ENCODE results near the gene RAMP3.
"Not testable (repeated sequence)": the region's sequence is repeated elsewhere in the genome, so short reads cannot be mapped to it uniquely, and the experiment has no call there.

RAMP3 gene

DNA sequence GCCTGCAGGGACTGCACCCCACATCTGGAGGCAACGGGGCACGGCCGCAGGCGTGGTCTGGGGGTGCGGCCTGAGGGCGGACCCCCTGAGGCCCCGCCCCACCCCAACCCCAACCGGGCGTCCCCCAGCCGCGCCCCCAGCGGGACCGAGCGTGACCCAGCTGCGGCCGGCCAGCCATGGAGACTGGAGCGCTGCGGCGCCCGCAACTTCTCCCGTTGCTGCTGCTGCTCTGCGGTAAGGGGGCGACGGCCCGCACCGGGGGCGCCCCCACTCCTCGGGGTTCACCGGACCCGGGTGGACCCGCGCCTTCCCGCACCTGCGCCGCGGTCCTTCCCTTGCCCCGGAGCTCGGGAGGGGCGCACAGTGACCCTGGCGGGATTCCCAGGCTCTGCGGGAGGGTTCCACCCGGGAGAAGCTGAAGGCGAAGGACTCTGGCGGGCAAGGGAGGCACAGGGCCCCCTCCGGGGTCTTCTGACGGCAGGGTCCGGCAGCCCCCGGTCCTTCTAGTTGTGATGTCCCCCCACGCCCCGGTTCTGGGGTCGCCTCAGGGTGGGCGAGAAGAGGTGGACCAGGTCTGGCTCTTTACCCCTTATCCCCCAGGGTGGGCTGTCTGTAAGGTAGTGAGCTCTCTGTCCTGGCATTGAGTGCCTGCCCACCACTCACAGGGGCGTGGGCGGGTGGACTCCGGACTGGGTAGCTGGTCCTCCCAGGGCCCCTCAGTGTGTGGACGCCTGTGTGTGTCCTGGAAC is at the start of gene RAMP3:
Gene RAMP3, plus strand, starts transcription at position 139 of the 749 bp plus-strand sequence. Its CDS starts 38 bp downstream, at position 177.
- DNase-seq, result peak; percentile 18

- DNase-seq, result no peak
Measured at GRCh38 chr7:45108863-45109262, 48.7 kb upstream of the RAMP3 start.

DNA sequence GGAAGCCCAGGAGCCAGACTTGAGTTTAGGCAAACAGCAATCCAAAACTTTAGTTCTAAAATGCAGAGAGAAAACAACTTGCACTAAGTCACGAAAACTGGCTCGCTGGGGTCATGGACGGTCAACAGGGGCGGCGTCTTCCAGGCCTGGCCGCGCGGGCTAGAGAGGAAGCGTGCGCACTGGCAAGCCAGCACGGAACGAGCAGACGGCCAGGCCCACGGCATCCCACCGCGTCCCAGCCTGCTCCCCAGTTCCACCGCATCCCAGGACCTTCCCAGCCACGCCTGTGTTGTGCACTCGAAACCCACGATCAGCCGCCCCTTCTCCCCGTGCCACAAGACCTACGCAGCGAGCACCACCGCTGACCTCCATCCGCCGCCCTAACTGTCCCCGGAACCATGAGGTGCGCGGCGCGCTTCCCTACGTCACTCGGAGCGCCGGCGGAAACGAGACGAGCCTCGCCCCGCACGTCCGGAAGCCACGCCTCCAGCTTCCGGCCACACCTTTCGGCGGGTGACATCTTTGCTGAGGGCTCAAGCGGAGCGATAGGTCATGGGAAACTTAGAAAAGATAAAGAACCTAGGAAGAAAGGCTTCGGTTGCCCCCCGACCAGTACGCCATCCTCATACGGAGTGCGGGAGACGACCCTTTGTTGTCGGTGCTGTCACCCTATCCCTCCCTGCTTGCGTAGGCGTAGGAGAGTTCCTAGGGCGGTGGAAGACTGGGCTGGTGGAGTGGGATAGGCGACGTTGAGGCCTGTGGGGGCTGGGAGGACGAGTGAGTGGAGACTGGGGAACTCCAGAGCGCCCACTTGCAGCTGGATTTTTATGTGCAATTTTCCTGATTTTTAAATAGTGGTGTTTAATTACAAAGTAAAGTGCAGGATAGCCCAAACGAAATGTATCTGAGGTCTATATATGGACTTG is 46.0 kb upstream of the RAMP3 start, which contains the start of gene TBRG4:
Gene TBRG4, minus strand, starts transcription at position 400 of the 926 bp plus-strand sequence. CDS start 2,460 bp downstream, outside the sequence.
- peak; percentile 96 for DNase-seq

DNA sequence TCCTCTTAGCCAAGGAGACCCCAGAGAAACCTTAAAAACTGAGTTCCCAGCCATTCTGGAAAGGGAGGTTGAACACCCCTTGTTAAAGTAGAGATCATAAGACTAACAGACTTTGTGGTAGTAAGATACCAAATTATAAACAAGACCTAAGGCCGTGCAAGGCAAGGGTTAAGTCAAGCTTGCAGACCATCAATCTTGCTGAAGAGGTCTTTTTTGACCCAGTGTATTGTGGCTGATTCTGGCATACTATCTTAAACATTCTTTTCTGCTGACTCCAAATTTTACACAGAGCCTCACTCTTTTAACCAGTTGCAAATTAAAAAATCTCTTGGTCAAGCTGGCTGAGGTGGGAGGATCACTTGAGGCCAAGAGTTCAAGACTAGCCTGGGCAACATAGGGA is 44.9 kb upstream of the RAMP3 start:
- no peak for DNase-seq

GRCh38 chr7:45114257-45114656 is 43.3 kb upstream of the RAMP3 start:
- not testable (repeated sequence) for DNase-seq

GRCh38 chr7:45114926-45115325 is 42.7 kb upstream of the RAMP3 start:
- DNase-seq, result no peak

DNA sequence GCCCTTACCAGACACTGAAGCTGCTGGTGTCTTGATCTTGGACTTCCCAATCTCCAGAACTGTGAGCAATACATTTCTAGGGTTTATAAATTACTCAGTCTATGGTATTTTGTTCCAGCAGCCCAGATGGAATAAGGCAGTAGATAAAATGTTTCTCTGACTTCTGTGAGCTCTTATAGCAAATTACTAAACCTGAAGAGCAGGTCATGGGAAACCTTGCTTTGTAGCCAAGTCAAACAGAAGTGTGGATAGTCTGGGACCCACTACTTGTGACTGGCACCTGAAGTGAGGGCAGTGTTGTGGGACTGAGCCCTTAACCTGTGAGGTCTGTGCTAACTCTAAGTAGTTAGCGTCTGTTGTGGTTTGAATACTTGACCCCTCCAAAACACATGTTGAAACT is 41.5 kb upstream of the RAMP3 start:
- DNase-seq, result no peak

DNA sequence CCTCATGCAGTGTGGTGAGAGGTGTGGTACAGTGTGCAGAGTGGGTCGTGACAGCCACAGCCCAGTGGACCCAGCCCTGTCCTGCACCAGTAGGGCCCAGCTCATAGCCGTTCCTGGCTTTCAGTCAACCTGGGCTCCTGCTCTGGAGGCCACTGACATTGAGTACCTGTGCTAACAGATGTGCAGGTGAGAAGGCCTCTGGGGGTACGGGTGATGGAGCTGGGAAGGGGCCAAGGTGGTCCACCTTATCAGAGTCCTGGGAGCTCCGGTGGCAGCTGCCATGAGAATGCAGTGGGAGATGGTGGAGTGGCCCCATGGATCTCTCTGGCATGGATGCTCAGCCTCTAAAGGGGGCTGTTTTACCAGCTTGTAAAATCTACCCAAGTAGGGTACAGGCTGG is 40.0 kb upstream of the RAMP3 start:
- no peak for DNase-seq

- DNase-seq, result no peak
Measured at GRCh38 chr7:45118292-45118691, 39.3 kb upstream of the RAMP3 start.

DNA sequence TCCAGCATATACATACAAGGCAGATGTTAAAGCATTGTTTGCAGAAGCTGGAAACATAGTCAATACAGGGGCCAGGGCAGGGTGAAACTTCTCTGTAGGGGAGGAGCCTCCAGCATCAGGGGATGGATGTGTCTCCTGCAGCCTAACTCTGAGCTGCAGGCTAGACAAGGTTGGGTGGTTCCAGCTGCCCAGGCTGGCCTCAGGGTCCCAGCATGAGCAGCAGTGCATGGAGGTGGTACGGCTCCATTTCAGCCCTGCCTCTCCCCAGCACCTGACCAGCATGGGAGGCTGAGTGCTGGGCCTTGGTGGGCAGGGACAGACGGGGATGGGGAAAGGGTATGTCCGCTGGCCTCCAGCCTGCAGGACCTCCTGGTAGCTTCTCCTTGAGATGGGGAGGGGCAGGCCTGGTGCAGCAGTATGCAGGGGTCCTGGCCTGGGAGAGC is 38.7 kb upstream of the RAMP3 start:
- no peak for DNase-seq

DNA sequence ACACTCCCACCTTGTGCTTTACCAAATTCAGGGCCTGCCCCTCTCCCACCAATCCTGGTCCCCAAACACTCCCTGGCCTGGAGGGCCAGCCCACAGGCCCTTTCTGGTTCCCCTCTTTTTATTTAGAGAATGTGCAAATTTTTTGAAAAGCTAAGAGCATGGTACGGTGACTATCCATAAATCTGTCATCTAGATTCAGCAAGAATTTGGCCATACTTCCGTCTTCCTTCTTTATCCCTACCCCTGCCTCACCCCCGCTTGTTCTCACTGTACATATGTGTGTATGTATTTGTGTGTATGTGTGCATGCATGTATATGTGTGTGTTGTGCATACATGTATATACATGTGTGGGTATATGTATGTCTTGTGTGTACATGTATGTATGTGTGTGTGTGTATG is 38.0 kb upstream of the RAMP3 start:
- DNase-seq, result no peak

GRCh38 chr7:45122975-45123860 is 34.4 kb upstream of the RAMP3 start:
- DNase-seq, result peak; percentile 6

- DNase-seq, result no peak
Measured at GRCh38 chr7:45123913-45124710, 33.5 kb upstream of the RAMP3 start.

- DNase-seq, result no peak
Measured at GRCh38 chr7:45125193-45125904, 32.2 kb upstream of the RAMP3 start.

GRCh38 chr7:45126201-45126600 is 31.4 kb upstream of the RAMP3 start:
- no peak for DNase-seq

GRCh38 chr7:45126920-45127319 is 30.7 kb upstream of the RAMP3 start:
- DNase-seq, result no peak

- DNase-seq, result no peak
Measured at GRCh38 chr7:45129181-45129800, 28.3 kb upstream of the RAMP3 start.

DNA sequence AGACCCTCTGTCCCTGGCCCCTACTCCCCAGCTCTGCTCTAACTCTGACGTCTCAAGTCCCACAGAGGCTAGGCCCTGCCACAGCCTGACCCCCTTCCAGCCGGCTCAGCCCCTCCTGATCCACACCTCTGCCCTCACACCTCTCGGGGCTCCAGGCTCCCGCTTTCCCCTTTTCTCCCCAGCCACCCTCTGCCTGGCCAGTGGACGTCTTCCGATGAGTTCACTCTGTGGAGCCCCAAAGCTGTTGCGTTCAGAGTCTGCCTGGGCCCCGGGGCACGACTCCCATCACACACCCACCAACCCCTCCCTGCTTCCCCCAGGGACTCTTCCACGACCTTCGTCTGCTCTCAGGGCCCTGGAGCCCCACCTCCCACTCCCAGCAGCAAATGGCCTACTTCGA is 27.7 kb upstream of the RAMP3 start:
- DNase-seq, result no peak

GRCh38 chr7:45130910-45131309 is 26.7 kb upstream of the RAMP3 start:
- DNase-seq, result no peak

- DNase-seq, result no peak
Measured at GRCh38 chr7:45131891-45132290, 25.7 kb upstream of the RAMP3 start.

All from right hindlimb (tissue), 1 donor.